ENCODE measurements around the gene PHTF1.

DNA sequence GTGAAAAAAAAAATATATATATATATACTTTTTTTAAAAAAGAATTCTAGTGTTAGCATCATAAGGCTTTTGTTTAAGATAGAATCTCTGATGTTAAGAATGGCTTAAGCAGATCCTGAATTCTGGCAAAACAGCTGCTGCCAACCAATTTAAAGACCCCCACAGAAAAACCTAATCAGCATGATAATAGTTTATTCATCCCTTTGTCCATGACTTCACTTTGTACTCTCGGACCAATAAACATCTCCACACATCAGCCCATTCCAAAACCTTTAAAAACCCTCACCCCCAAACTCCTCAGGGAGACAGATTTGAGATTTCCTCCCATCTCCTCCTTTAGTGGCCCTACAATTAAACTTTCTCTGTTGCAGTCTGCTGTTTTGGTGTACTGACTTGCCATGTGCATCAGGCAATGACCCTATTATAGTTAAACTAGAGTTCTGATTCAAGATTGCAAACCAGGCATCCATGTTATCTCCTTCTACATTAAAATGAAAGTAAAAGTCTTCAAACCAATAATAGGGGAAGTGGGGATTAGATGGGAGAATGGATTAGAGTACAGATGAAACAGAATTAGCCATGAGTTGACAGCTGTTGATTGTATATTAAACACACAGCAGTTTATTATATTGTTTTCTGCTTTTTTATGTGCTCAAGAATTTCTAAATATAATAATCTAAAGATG, 9.8 kb upstream of the PHTF1 start:
- TF ChIP-seq CTCF (IDR thresholded peaks at IDR 0.05) (no peak), ZFX (IDR thresholded peaks at IDR 0.05; ENCODE audit: borderline replicate concordance) (no peak)

All from 22Rv1 (cell line).